Measurements from ENCODE around the gene SMARCA1.

Gene SMARCA1

DNA sequence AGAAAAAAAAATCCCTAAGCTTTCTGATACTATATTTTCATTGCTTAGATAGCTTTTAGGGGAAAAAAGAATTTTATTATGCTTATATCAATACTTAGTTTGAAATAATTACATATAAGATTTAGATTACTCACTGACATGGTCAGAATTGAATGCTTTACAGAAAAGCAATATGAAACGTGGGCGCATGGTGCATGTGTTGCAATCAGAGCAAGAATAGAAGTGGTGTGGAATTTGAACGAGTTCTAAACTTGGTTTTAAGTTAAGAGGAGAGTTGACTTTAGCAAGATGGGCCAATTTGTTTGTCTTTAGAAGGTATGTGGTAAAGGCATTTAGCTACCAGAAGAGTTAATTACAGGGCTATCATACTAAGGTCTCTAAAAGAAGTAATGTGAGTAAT, 38.2 kb upstream of the SMARCA1 start:
- Histone ChIP-seq H3K79me2 (ENCODE audit: insufficient read depth, low read length) (no peaks in the 10 kb centered on the region), H3K36me3 (ENCODE audit: insufficient read depth, low read length) (peaks cover 19% of the 10 kb centered on the region; the same call in 1 of the 2 replicates), H3K9ac (ENCODE audit: low read length) (no peak overlapping the region), H4K20me1 (ENCODE audit: insufficient read depth, low read length) (no peaks in the 10 kb centered on the region), H3K27ac (ENCODE audit: low read depth, low read length, poor library complexity, severe bottlenecking) (no peak overlapping the region), H3K4me1 (ENCODE audit: insufficient read depth, low read length, severe bottlenecking) (no peaks in the 10 kb centered on the region), H3K9me2 (ENCODE audit: low read depth, low read length) (no peaks in the 10 kb centered on the region), H3F3A (ENCODE audit: insufficient read depth, low read length) (no peaks in the 10 kb centered on the region), H3K27me3 (ENCODE audit: insufficient read depth, low read length) (no peaks in the 10 kb centered on the region), H3K4me3 (ENCODE audit: low read depth, low read length, poor library complexity, severe bottlenecking) (no peak overlapping the region), H3K4me2 (ENCODE audit: low read length) (no peak overlapping the region), H2AFZ (ENCODE audit: low read length) (no peak overlapping the region), H3K9me3 (ENCODE audit: low read length) (no peaks in the 10 kb centered on the region)
- TF ChIP-seq, protein P1, sequence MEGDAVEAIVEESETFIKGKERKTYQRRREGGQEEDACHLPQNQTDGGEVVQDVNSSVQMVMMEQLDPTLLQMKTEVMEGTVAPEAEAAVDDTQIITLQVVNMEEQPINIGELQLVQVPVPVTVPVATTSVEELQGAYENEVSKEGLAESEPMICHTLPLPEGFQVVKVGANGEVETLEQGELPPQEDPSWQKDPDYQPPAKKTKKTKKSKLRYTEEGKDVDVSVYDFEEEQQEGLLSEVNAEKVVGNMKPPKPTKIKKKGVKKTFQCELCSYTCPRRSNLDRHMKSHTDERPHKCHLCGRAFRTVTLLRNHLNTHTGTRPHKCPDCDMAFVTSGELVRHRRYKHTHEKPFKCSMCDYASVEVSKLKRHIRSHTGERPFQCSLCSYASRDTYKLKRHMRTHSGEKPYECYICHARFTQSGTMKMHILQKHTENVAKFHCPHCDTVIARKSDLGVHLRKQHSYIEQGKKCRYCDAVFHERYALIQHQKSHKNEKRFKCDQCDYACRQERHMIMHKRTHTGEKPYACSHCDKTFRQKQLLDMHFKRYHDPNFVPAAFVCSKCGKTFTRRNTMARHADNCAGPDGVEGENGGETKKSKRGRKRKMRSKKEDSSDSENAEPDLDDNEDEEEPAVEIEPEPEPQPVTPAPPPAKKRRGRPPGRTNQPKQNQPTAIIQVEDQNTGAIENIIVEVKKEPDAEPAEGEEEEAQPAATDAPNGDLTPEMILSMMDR (IDR thresholded peaks at IDR 0.05; ENCODE audit: low read length): no peak
- no peak for TF ChIP-seq EZH2 (IDR thresholded peaks at IDR 0.05; ENCODE audit: borderline replicate concordance, low read length)

DNA sequence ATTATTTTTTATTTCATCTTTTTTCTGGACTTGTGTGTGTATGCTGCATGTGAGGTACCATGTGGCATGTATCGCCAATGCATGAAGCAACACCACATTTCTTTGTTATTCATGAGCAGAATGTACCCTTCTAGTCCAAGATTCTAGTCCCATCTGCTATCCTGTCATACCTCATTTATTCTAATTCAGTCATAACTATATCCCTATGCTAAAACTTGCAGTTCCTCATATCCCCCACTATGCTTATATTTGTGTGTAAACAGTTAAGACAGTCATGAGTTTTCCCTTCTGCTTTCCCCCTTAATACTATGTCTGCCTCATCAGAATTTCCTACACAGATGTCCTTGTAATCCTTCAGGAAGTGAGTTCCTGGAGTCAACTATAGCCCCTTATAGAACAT, 36.5 kb upstream of the SMARCA1 start:
- no peaks in the 10 kb centered on the region for H3K79me2 ChIP-seq (ENCODE audit: insufficient read depth, low read length)
- peaks cover 19% of the 10 kb centered on the region; the same call in 1 of the 2 replicates for H3K36me3 ChIP-seq (ENCODE audit: insufficient read depth, low read length)
- H3K27me3 ChIP-seq (ENCODE audit: insufficient read depth, low read length): no peaks in the 10 kb centered on the region
- H3K9me3 ChIP-seq (ENCODE audit: low read length): no peaks in the 10 kb centered on the region
- TF ChIP-seq, protein P1 (IDR thresholded peaks at IDR 0.05; ENCODE audit: low read length): no peak
- no peak for TF ChIP-seq EZH2 (IDR thresholded peaks at IDR 0.05; ENCODE audit: borderline replicate concordance, low read length)
- no peak overlapping the region for H3K9ac ChIP-seq (ENCODE audit: low read length)
- H2AFZ ChIP-seq (ENCODE audit: low read length): no peak overlapping the region
- no peak overlapping the region for H3K27ac ChIP-seq (ENCODE audit: low read depth, low read length, poor library complexity, severe bottlenecking)
- no peak overlapping the region for H3K4me3 ChIP-seq (ENCODE audit: low read depth, low read length, poor library complexity, severe bottlenecking)
- H4K20me1 ChIP-seq (ENCODE audit: insufficient read depth, low read length): no peaks in the 10 kb centered on the region
- no peaks in the 10 kb centered on the region for H3F3A ChIP-seq (ENCODE audit: insufficient read depth, low read length)
- no peaks in the 10 kb centered on the region for H3K9me2 ChIP-seq (ENCODE audit: low read depth, low read length)
- H3K4me1 ChIP-seq (ENCODE audit: insufficient read depth, low read length, severe bottlenecking): no peaks in the 10 kb centered on the region
- no peak overlapping the region for H3K4me2 ChIP-seq (ENCODE audit: low read length)

DNA sequence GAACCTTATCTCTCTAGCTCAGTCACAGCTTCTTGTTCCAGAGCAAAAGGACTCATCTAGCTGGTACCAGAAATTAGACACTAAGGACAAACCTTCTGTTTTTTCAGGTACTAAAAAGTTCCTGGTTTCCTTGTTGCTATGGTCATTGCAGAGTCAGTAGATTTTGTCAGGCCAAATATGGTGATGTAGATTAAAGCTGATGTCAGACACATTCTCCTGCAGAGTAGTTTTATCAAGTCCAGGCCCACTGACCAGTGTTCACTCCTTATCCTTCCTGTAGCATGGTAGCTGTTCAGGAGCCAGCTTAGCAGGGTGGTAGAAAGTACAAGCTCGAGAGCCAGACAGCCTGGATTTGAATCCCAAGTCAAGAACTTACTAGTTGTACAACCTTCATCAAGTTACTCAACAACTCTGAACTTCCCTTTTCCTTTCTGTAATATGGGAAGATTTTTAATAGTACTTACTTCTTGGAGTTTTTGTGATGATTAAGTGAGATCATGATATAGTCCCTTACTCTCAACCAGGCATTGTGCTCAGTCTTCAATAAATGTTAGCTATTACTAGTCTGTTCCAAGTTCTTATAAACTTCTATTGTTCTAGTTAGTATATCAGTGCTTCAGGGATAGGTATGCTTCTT, 34.7 kb upstream of the SMARCA1 start:
- Histone ChIP-seq H3K9me2 (ENCODE audit: low read depth, low read length) (no peaks in the 10 kb centered on the region), H3K9ac (ENCODE audit: low read length) (no peak overlapping the region), H3F3A (ENCODE audit: insufficient read depth, low read length) (no peaks in the 10 kb centered on the region), H3K27ac (ENCODE audit: low read depth, low read length, poor library complexity, severe bottlenecking) (no peak overlapping the region), H3K79me2 (ENCODE audit: insufficient read depth, low read length) (no peaks in the 10 kb centered on the region), H3K36me3 (ENCODE audit: insufficient read depth, low read length) (peaks cover 13% of the 10 kb centered on the region; the same call in 1 of the 2 replicates), H3K4me3 (ENCODE audit: low read depth, low read length, poor library complexity, severe bottlenecking) (no peak overlapping the region), H3K4me1 (ENCODE audit: insufficient read depth, low read length, severe bottlenecking) (peaks cover 13% of the 10 kb centered on the region), H3K9me3 (ENCODE audit: low read length) (no peaks in the 10 kb centered on the region), H4K20me1 (ENCODE audit: insufficient read depth, low read length) (no peaks in the 10 kb centered on the region), H3K4me2 (ENCODE audit: low read length) (no peak overlapping the region), H3K27me3 (ENCODE audit: insufficient read depth, low read length) (no peaks in the 10 kb centered on the region), H2AFZ (ENCODE audit: low read length) (no peak overlapping the region)
- TF ChIP-seq, protein P1 (IDR thresholded peaks at IDR 0.05; ENCODE audit: low read length): no peak
- no peak for TF ChIP-seq EZH2 (IDR thresholded peaks at IDR 0.05; ENCODE audit: borderline replicate concordance, low read length)
